Neural crest cell (in vitro differentiated cells): ENCODE data around the gene VMAC. TPM values are rescaled to one million over a fixed set of nuclear protein-coding genes. Genes with fewer than 3 reads are reported as not detected.
A peak's percentile ranks its signal among the peaks of the same experiment; 100 is the strongest.

Experiments
- DNase-seq: peaks from one replicate; pipeline ENCODE4 v3.0.0; 2021; ENCODE audit warnings: low read depth, mixed read lengths, low spot score
- H3K27ac Mint-ChIP-seq: one replicate; pipeline ENCODE4 v1.8.0; 2021; ENCODE audit warnings: mild to moderate bottlenecking, mixed read lengths; ENCODE audit not compliant: unreplicated experiment
- H3K27me3 Mint-ChIP-seq: 2 replicates; pipeline ENCODE4 v1.8.0; 2021; ENCODE audit warnings: low read depth, mild to moderate bottlenecking, mixed read lengths
- H3K36me3 Mint-ChIP-seq: 2 replicates; pipeline ENCODE4 v1.8.0; 2021; ENCODE audit warnings: low read depth, mild to moderate bottlenecking, mixed read lengths
- H3K4me1 Mint-ChIP-seq: 2 replicates; pipeline ENCODE4 v1.8.0; 2021; ENCODE audit warnings: mixed read lengths
- H3K4me3 Mint-ChIP-seq: one replicate; pipeline ENCODE4 v1.8.0; 2021; ENCODE audit warnings: mild to moderate bottlenecking, mixed read lengths
- H3K9me3 Mint-ChIP-seq: 2 replicates; pipeline ENCODE4 v1.8.0; 2021; ENCODE audit warnings: mixed read lengths
- CTCF ChIP-seq: fragments of 200-600 bp; sonication (generic); conservative IDR thresholded peaks from 2 replicates; pipeline ENCODE4 v1.5.0; 2021; ENCODE audit warnings: antibody characterized with exemption, mild to moderate bottlenecking
- total RNA-seq: library from RNA; stranded (reverse); gene quantifications from 2 replicates; pipeline ENCODE4 v1.2.1, GENCODE V29; 2021

Gene VMAC
- total RNA-seq, 1 donor from 2014 or later = 0.89 TPM

- Mint-ChIP-seq H3K27me3 (no peaks in the 10 kb centered on the region), H3K36me3 (peaks cover 5% of the 10 kb centered on the region), H3K27ac (peak overlapping the region; percentile 68), H3K9me3 (no peaks in the 10 kb centered on the region), H3K4me1 (peaks cover 85% of the 10 kb centered on the region), H3K4me3 (peak overlapping the region; percentile 60)
- peak; percentile 9 for DNase-seq
- no peak for TF ChIP-seq CTCF
Measured at GRCh38 chr19:5951338-5951861, 46.7 kb downstream of the VMAC start.

- no peaks in the 10 kb centered on the region for H3K9me3 Mint-ChIP-seq
- H3K27ac Mint-ChIP-seq = peak overlapping the region; percentile 12
- H3K27me3 Mint-ChIP-seq = no peaks in the 10 kb centered on the region
- H3K4me3 Mint-ChIP-seq = peak overlapping the region; percentile 60
- no peak for DNase-seq
- H3K4me1 Mint-ChIP-seq = peaks cover 86% of the 10 kb centered on the region
- H3K36me3 Mint-ChIP-seq = peaks cover 5% of the 10 kb centered on the region
- no peak for TF ChIP-seq CTCF
Measured at GRCh38 chr19:5952193-5953029, 47.7 kb downstream of the VMAC start.

- DNase-seq = no peak
- H3K27ac Mint-ChIP-seq = peak overlapping the region; percentile 12
- H3K27me3 Mint-ChIP-seq = no peaks in the 10 kb centered on the region
- peaks cover 3% of the 10 kb centered on the region for H3K36me3 Mint-ChIP-seq
- H3K4me3 Mint-ChIP-seq = peak overlapping the region; percentile 35
- H3K9me3 Mint-ChIP-seq = no peaks in the 10 kb centered on the region
- H3K4me1 Mint-ChIP-seq = peaks cover 87% of the 10 kb centered on the region
- no peak for TF ChIP-seq CTCF
Measured at GRCh38 chr19:5953030-5953589, 48.4 kb downstream of the VMAC start.

GRCh38 chr19:5953680-5954213 lies 49.1 kb downstream of the VMAC start:
- Mint-ChIP-seq H3K27me3 (no peaks in the 10 kb centered on the region), H3K9me3 (no peaks in the 10 kb centered on the region), H3K4me1 (peaks cover 86% of the 10 kb centered on the region), H3K36me3 (peaks cover 3% of the 10 kb centered on the region), H3K4me3 (peak overlapping the region; percentile 2), H3K27ac (no peak overlapping the region)
- DNase-seq = no peak
- TF ChIP-seq CTCF = no peak

GRCh38 chr19:5954293-5954692 lies 49.6 kb downstream of the VMAC start:
- TF ChIP-seq CTCF = no peak
- H3K27me3 Mint-ChIP-seq = no peaks in the 10 kb centered on the region
- no peaks in the 10 kb centered on the region for H3K9me3 Mint-ChIP-seq
- DNase-seq = no peak
- peaks cover 85% of the 10 kb centered on the region for H3K4me1 Mint-ChIP-seq
- H3K4me3 Mint-ChIP-seq = peak overlapping the region; percentile 44
- peaks cover 3% of the 10 kb centered on the region for H3K36me3 Mint-ChIP-seq
- H3K27ac Mint-ChIP-seq = peak overlapping the region; percentile 88
